HG03342 (cell line): ENCODE results near the gene ARID4B.
"Not testable (repeated sequence)": the region's sequence is repeated elsewhere in the genome, so short reads cannot be mapped to it uniquely, and the experiment has no call there.

Experiments
- ATAC-seq: cut with Tn5 transposase; IDR thresholded peaks from one replicate; pipeline ENCODE4 v1.9.1; 2021; ENCODE audit warnings: mild to moderate bottlenecking, moderate library complexity; ENCODE audit not compliant: unreplicated experiment

The ARID4B gene

GRCh38 chr1:235327559-235328270, at the start of gene ARID4B:
Gene ARID4B (minus strand): TSS chr1:235328179. CDS start chr1:235326919, 1,260 bp downstream.
- peak; percentile 8 for ATAC-seq

DNA sequence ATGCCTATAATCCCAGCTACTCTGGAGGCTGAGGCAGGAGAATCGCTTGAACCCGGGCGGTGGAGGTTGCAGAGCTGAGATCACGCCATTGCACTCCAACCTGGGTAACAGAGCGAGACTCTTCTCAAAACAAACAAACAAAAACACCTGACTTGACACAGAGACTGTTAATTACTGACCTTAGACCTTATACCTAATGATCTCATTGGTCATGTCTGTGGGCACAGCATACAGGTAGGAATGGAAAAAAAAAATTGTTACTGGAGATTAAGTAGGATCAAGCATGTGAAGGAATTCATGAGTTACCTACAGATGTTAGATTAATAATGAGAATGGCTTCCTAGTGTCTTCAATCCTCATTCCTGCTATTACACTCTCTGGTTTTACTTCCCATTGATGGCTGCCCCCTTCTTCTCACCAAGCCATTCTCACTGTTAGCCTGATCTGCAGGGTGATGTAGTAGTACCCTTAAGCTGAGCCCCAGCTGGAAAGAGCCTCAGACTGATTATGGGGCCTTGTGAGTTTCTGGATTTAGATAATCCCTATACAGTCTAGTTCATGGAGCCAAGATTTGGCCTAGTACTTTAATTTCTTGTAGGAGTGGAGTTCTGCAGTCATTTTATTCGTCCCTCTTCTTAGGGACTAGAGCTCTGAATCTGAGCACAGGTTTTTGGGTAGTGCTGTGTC, 48.1 kb upstream of the ARID4B start:
- ATAC-seq = no peak

- ATAC-seq = no peak
These were observed 41.8 kb upstream of the ARID4B start for GRCh38 chr1:235369802-235370201.

GRCh38 chr1:235368428-235368827, 40.4 kb upstream of the ARID4B start:
- ATAC-seq = no peak

DNA sequence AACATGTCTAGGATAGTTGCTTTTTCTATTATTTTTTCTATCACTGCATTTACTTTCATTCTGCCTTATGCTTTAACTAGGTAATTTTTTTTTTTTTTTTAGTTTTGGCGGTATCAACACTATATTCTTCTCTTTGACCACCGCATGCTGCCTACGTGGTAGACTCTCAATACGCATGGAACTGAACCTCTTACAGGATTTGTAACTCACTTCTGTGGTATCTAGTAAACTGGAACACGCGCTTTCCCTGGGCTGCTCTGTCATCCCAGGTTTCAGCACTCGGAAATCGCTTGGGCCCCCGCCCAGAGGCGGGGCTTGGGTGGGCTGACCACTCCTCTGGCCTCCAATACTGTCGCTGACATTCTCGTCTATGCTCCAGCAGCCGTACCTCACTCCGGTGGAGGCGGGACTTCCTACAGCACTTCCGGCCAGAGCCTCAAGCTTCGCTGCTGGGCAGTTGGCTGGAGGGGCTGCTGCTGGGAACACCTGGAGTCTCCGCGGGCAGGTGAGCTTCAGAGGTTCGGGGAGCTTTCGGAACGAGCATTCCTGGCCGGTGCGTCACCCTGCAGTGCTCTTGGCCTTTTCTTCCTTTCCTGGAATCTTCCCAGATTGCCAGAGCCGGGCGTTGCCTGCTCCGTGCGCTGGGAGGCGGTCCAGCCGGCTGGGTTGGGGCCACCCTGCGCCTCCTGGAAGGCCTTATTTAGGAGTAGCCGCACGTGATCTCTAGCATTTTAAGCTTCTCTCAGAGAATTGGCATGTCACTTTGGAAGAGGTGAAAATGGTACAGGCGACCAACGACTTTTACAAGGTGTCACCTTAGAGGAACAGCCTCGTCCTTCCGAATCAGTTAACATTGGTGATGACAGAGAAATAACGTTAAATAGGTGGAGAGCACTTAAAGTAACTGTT, 39.3 kb upstream of the ARID4B start, which contains the start of gene TBCE:
Gene TBCE, plus strand, starts transcription at position 428 of the 909 bp plus-strand sequence. CDS start 12,623 bp downstream, outside the sequence.
- ATAC-seq = peak; percentile 100

- no peak for ATAC-seq
These were observed 38.3 kb upstream of the ARID4B start for GRCh38 chr1:235366286-235366685.

- not testable (repeated sequence) for ATAC-seq
These were observed 36.2 kb upstream of the ARID4B start for GRCh38 chr1:235364189-235364588.

DNA sequence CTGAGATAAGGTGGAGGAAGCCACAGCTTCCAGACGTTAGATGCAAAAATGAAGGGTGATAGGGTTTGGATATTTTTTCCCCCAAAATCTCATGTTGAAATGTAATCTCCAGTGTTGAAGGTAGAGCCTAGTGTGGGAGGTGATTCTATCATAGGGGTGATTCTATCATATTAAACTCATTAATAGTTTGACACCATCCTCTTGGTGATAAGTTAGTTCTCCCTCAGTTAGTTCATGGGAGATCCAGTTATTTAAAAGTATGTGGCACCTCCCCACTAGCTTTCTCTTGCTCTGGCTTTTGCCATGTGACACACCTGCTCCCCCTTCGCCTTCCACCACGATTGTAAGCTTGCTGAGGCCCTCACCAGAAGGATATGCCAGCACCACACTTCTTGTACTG, 30.9 kb upstream of the ARID4B start:
- ATAC-seq = no peak

DNA sequence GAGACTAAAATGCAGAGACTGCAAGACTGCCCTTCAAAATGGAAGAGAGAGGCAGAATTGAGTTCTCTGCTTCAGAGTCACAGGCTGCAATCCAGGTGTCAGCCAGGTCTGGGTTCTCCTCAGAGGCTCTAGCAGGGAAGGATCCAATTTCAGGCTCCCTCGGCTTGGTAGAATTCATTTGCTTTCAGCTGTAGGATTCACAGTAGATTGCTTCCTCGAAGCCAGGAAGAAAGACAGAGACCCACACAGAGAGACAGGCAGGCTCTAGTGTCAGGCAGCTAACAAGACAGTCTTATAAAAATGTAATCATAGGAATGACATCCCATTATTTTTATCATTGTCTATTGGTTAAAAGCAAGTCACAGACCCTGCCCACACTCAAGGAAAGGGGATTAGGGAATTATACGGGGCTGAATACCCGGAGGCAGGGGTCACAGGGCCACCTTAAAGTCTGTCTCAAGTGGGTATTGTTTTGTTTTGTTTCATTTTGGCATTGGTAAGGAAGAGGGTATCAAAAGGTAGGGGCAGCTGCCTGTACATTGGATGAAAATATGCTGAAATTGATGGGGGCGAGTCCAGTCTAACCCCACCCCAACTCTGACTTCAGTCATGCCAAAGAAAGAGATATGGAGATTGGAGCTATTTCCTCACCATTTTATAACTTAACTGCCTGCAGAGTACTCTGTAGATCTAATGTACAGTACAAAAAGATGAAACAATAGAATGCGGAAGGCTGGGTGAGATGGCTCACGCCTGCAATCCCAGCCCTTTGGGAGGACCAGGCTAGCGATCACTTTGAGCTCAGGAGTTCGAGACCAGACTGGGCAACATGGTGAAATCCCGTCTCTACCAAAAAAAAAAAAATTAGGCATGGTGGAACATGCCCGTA, 29.8 kb upstream of the ARID4B start:
- ATAC-seq = no peak

DNA sequence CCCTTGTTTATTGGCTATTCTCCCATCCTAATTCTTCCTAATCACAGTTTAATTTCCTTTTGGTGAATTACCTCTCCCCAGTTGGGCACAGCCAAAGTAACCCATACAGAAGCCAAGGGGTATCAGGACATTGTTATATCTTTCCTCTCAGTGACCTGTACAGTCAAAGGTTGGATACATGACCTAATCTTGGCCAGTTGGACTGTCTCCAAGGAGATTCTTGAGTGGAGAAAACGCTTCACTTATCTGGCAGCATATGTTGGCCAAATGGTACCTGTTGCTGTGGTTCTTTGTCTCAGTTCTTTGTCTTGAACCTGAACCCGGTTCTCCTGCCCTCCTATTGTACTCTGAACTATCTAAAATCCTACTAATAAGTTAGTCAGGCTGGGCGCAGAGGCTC, 23.9 kb upstream of the ARID4B start:
- ATAC-seq = no peak

- no peak for ATAC-seq
These were observed 23.5 kb upstream of the ARID4B start for GRCh38 chr1:235351441-235351840.

DNA sequence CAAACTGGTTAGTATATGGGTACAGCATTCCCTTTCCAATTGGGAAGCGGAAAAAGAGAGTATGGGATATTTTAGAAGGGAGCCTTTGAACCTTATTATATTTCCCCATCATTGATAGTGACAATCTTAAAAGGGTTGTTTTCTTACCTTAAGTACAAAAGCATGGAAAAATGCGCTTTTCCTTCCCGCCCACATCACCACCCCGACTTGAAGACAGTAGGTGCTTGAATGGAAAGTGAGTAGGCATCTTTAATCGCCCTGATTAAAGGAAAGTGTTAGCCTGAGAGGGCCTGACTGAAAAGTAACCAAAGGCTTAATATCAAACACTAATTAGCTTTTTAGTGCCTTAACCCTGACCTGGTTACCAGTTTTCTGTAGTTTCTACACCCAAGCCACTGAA, 15.7 kb upstream of the ARID4B start:
- ATAC-seq = no peak

DNA sequence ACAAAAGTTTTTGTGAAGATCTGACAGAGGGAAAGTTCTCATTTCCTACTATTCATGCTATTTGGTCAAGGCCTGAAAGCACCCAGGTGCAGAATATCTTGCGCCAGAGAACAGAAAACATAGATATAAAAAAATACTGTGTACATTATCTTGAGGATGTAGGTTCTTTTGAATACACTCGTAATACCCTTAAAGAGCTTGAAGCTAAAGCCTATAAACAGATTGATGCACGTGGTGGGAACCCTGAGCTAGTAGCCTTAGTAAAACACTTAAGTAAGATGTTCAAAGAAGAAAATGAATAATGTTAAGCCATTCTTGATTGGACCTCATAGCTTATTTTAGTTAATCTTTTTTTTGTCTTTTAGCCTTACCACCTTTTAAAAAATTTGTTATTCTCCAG, 14.5 kb upstream of the ARID4B start:
- no peak for ATAC-seq

GRCh38 chr1:235342039-235342438, 14.1 kb upstream of the ARID4B start:
- no peak for ATAC-seq

GRCh38 chr1:235341334-235341733, 13.4 kb upstream of the ARID4B start:
- no peak for ATAC-seq

DNA sequence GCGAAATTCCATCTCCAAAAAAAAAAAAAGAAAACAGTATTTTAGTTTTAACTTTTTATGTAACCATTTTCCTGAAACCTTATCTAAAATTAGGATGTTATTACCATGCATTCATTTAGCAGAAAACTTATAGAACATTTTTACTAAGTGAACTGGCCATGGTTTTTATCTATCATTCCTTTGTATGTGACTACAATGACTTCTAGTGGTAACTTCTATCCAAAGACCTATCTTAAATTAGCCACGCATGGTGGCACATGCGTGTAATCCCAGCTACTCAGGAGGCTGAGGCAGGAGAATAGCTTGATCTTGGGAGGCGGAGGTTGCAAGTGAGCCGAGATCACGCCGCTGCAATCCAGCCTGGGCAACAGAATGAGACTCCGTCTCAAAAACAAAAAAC, 11.8 kb upstream of the ARID4B start:
- ATAC-seq = no peak

GRCh38 chr1:235336903-235337302, 8.9 kb upstream of the ARID4B start:
- ATAC-seq = peak; percentile 53

DNA sequence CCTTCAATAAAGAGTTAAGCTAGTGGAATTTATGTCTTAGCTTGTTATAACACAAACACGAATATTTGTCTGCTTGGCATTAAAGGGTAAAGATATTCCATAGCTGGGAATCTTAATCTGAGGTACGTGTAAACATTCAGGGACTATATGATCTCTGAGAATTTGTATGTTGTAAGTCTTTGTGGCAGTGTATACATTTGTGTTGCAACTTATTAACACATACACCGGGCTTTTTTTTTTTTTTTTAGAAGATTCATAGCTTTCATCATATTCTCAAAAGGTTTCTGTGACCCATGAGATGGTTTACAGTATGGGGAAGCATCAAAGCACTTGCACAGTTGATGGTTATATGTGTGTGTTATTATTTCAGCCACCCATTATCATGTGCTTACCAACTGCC, 3.4 kb upstream of the ARID4B start:
- no peak for ATAC-seq

DNA sequence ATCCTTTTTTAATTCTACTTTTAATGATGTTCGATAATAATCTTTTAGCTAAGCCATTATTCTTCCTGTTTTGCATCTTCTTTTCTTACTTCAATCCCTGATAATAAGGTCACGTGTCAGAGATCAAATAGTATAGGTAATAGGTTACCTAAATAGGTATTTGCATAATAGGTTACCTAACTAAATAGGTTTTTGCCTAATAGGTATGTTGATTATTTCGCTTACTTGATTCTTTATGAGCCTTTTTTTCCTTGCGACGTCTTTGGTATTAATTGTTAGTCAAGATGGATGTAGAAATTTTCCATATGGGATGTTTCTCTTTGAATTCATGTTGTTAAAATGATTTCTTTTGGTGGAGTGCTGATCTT, 2.9 kb upstream of the ARID4B start:
- no peak for ATAC-seq

- ATAC-seq = peak; percentile 31
These were observed 1.3 kb upstream of the ARID4B start for GRCh38 chr1:235329139-235329902.
